Prostate gland (tissue), 2 donors: ENCODE results near the gene BTG4.

ENCODE experiments used
- CTCF ChIP-seq, 4 experiments: fragments of 200-600 bp in 2 of 4; fragments of 450-650 bp in 2 of 4; sonication (generic) in 2 of 4; IDR thresholded peaks; 1 replicate in 3 of 4; 2 replicates in 1 of 4; pipeline ENCODE4 v1.5.1; 2016 to 2019; ENCODE audit warnings: antibody characterized with exemption in 4 of 4, mild to moderate bottlenecking in 2 of 4, moderate library complexity in 2 of 4
- POLR2A ChIP-seq: fragments of 450-650 bp; IDR thresholded peaks from one replicate; pipeline ENCODE4 v1.6.1; 2016; ENCODE audit warnings: antibody characterized with exemption, mild to moderate bottlenecking
- POLR2AphosphoS5 ChIP-seq: sonication (generic); formaldehyde crosslinking; IDR thresholded peaks from one replicate; pipeline ENCODE4 v1.6.1; 2017; ENCODE audit warnings: antibody characterized with exemption

- TF ChIP-seq CTCF (IDR thresholded peaks at IDR 0.05) (no peak), POLR2A (no peak), POLR2AphosphoS5 (no peak)
Observed at GRCh38 chr11:111465400-111465799, 46.8 kb downstream of the BTG4 start.
